ENCODE results near the gene TBC1D9B. TPM values are rescaled to one million over a fixed set of nuclear protein-coding genes. Genes with fewer than 3 reads are reported as not detected.

Gene TBC1D9B
- total RNA-seq, 1 donor from 2014 or later = 136 TPM

DNA sequence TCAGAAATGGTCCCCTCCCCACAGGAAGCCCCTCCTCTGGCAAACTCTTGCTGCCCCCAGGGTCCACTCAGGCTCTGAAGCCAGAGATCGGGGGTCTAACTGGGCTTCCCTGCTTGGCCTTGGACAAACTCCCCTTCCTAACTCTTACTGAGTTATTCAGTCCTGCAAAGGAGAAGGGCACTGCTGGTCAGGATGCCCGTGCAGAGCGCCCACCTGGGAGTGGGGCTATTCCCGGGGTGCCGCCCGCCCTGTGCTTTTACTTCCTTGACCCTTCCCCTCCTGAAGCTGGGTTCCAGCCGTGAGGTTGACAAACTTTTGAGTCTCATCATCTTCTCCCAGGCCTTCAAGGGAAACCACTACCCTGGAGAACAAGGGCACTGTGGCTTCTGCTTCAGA lies 4.9 kb downstream of the TBC1D9B start:
- no peaks in the 10 kb centered on the region for H3K27me3 Mint-ChIP-seq (ENCODE audit: unreplicated experiment)
- TF ChIP-seq, protein P1, sequence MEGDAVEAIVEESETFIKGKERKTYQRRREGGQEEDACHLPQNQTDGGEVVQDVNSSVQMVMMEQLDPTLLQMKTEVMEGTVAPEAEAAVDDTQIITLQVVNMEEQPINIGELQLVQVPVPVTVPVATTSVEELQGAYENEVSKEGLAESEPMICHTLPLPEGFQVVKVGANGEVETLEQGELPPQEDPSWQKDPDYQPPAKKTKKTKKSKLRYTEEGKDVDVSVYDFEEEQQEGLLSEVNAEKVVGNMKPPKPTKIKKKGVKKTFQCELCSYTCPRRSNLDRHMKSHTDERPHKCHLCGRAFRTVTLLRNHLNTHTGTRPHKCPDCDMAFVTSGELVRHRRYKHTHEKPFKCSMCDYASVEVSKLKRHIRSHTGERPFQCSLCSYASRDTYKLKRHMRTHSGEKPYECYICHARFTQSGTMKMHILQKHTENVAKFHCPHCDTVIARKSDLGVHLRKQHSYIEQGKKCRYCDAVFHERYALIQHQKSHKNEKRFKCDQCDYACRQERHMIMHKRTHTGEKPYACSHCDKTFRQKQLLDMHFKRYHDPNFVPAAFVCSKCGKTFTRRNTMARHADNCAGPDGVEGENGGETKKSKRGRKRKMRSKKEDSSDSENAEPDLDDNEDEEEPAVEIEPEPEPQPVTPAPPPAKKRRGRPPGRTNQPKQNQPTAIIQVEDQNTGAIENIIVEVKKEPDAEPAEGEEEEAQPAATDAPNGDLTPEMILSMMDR (IDR thresholded peaks at IDR 0.05) = no peak

DNA sequence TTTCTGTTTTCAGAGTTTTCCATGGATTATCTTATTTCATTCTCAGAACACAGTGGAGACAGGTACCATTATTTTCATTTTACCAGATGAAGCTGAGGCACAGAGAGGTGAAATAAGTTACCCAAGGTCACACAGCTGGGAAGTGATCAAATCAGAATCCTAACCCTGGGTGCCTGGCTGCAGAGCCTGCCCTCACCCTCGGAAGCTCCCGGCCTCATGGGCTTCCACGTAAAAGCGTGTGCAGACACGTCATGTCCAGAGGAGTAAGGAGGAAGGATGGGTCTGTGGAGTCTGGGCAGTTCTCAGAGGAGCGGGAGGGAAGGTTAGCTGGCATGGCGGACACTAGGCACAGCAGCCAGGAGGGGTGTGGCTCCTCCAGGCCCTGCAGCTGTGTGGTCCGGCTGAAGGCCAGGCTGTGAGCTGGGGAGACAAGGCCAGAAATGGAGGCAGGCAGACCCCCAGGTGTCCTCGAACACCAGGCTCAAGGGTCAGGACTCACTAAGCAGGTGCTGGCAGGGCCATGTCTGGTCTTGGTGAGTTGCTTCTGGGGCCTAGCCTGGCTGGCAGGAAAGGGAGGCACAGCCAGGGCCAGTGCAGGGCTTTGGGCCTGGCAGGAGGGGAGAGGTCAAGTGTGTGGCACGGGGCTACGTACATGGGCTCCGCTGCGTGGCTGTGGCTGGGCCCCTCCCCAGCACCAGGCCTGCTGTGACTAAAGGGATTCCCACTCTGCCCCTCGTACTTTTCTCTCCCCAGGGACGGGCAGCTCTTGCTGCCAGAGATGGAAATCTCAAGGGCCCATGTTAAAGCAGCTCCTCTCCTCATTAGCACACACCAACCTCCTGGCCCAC lies 5.6 kb downstream of the TBC1D9B start:
- no peak overlapping the region for H3K27ac Mint-ChIP-seq (ENCODE audit: unreplicated experiment)
- no peaks in the 10 kb centered on the region for H3K27me3 Mint-ChIP-seq (ENCODE audit: unreplicated experiment)
- DNase-seq (ENCODE audit: extremely low spot score, unreplicated experiment) = no peak
- no peaks in the 10 kb centered on the region for H3K9me3 Mint-ChIP-seq (ENCODE audit: unreplicated experiment)
- H3K4me3 Mint-ChIP-seq (ENCODE audit: unreplicated experiment) = no peak overlapping the region
- peaks cover 25% of the 10 kb centered on the region for H3K36me3 Mint-ChIP-seq (ENCODE audit: unreplicated experiment)
- TF ChIP-seq, protein P1 (IDR thresholded peaks at IDR 0.05) = no peak
- H3K4me1 Mint-ChIP-seq (ENCODE audit: unreplicated experiment) = peaks cover 14% of the 10 kb centered on the region

More for the DNA sequence above, 4.9 kb downstream of the TBC1D9B start:
- H3K4me1 Mint-ChIP-seq (ENCODE audit: unreplicated experiment) = peaks cover 14% of the 10 kb centered on the region
- no peaks in the 10 kb centered on the region for H3K9me3 Mint-ChIP-seq (ENCODE audit: unreplicated experiment)
- H3K36me3 Mint-ChIP-seq (ENCODE audit: unreplicated experiment) = peaks cover 25% of the 10 kb centered on the region
- no peak overlapping the region for H3K4me3 Mint-ChIP-seq (ENCODE audit: unreplicated experiment)
- DNase-seq (ENCODE audit: extremely low spot score, unreplicated experiment) = no peak
- no peak overlapping the region for H3K27ac Mint-ChIP-seq (ENCODE audit: unreplicated experiment)

DNA sequence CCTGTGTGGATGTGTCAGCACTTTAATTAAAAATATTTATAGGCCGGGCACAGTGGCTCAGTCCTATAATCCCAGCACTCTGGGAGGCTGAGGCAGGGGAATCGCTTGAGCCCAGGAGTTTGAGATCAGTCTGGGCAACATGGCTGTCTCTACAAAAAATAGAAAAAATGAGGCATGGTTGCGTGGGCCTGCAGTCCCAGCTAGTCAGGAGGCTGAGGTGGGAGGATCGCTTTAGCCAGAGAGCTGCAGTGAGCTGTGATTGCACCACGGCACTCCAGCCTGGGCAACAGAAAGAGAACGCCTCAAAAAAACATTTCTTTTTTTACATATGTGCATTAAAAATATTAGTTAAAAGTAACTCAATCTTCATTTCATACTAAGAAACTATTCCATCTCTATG lies 6.2 kb downstream of the TBC1D9B start:
- H3K27ac Mint-ChIP-seq (ENCODE audit: unreplicated experiment) = no peak overlapping the region
- H3K4me3 Mint-ChIP-seq (ENCODE audit: unreplicated experiment) = no peak overlapping the region
- no peaks in the 10 kb centered on the region for H3K27me3 Mint-ChIP-seq (ENCODE audit: unreplicated experiment)
- H3K36me3 Mint-ChIP-seq (ENCODE audit: unreplicated experiment) = peaks cover 25% of the 10 kb centered on the region
- no peaks in the 10 kb centered on the region for H3K9me3 Mint-ChIP-seq (ENCODE audit: unreplicated experiment)
- peaks cover 11% of the 10 kb centered on the region for H3K4me1 Mint-ChIP-seq (ENCODE audit: unreplicated experiment)
- no peak for DNase-seq (ENCODE audit: extremely low spot score, unreplicated experiment)
- TF ChIP-seq, protein P1 (IDR thresholded peaks at IDR 0.05) = no peak

DNA sequence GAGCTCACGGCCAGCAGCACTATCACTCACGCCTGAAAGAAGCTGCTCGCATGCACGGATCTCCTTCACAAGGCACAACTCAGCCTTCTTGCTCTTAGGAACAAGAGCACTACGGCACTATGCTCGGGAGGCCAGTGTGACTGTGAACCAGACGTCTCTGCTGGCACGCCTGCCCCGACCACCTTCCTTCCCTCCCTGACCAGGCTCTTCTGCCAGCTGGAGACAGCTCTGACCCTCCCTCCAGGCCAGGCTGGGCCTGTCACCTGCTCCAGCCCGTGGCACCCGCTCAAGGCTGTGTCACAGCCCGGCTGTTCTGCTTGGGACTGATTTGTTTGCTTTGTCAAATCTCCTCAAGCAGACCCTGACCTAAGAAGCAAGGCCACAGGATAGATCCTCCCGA lies 7.0 kb downstream of the TBC1D9B start:
- Mint-ChIP-seq H3K4me3 (ENCODE audit: unreplicated experiment) (no peak overlapping the region), H3K4me1 (ENCODE audit: unreplicated experiment) (peaks cover 4% of the 10 kb centered on the region), H3K27ac (ENCODE audit: unreplicated experiment) (no peak overlapping the region), H3K9me3 (ENCODE audit: unreplicated experiment) (no peaks in the 10 kb centered on the region), H3K27me3 (ENCODE audit: unreplicated experiment) (no peaks in the 10 kb centered on the region), H3K36me3 (ENCODE audit: unreplicated experiment) (peaks cover 25% of the 10 kb centered on the region)
- DNase-seq (ENCODE audit: extremely low spot score, unreplicated experiment) = no peak
- TF ChIP-seq, protein P1 (IDR thresholded peaks at IDR 0.05) = no peak

DNA sequence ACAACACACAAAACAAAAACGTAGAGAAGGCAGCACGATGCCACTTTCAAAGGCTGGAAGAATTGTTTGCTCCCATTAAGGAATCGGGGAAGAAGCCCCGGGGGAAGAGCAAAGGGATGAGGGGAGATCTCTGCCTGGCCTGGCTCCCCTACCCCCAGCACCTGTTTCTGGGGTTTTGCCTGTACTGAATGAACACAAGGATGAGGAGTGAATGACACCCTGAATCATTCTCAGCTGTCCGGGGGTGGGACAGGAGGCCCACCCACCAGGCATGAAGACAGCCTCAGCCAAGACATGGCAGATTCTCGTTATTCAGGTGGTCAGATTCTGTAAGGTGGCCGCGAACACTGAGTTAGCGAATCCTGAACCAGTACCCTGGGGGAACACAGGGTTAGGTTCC lies 7.5 kb downstream of the TBC1D9B start:
- no peaks in the 10 kb centered on the region for H3K9me3 Mint-ChIP-seq (ENCODE audit: unreplicated experiment)
- H3K27ac Mint-ChIP-seq (ENCODE audit: unreplicated experiment) = no peak overlapping the region
- TF ChIP-seq, protein P1 (IDR thresholded peaks at IDR 0.05) = no peak
- peaks cover 3% of the 10 kb centered on the region for H3K4me1 Mint-ChIP-seq (ENCODE audit: unreplicated experiment)
- H3K4me3 Mint-ChIP-seq (ENCODE audit: unreplicated experiment) = no peak overlapping the region
- H3K27me3 Mint-ChIP-seq (ENCODE audit: unreplicated experiment) = no peaks in the 10 kb centered on the region
- no peak for DNase-seq (ENCODE audit: extremely low spot score, unreplicated experiment)
- peaks cover 28% of the 10 kb centered on the region for H3K36me3 Mint-ChIP-seq (ENCODE audit: unreplicated experiment)

Data from osteocyte (in vitro differentiated cells).